Activated naive CD8-positive, alpha-beta T cell treated with anti-CD3 and anti-CD28 coated beads for 36 hours (primary cell): ENCODE results near the gene ATG16L1. TPM values are rescaled to one million over a fixed set of nuclear protein-coding genes. Genes with fewer than 3 reads are reported as not detected.

ENCODE experiments used
- DNase-seq: peaks from one replicate; pipeline ENCODE4 v3.0.0; 2021
- H3K27ac Mint-ChIP-seq: one replicate; pipeline ENCODE4 v1.8.0; 2022; ENCODE audit warnings: mild to moderate bottlenecking, moderate library complexity, mixed read lengths
- H3K27me3 Mint-ChIP-seq: one replicate; pipeline ENCODE4 v1.8.0; 2022; ENCODE audit warnings: mild to moderate bottlenecking, mixed read lengths
- H3K36me3 Mint-ChIP-seq: one replicate; pipeline ENCODE4 v1.8.0; 2021; ENCODE audit warnings: mild to moderate bottlenecking, mixed read lengths
- H3K4me1 Mint-ChIP-seq: one replicate; pipeline ENCODE4 v1.8.0; 2021; ENCODE audit warnings: mixed read lengths
- H3K4me3 Mint-ChIP-seq: one replicate; pipeline ENCODE4 v1.8.0; 2022; ENCODE audit warnings: mild to moderate bottlenecking, moderate library complexity, mixed read lengths
- H3K9me3 Mint-ChIP-seq: one replicate; pipeline ENCODE4 v1.8.0; 2022; ENCODE audit warnings: mixed read lengths
- total RNA-seq, 2 experiments: library from RNA; stranded (reverse); gene quantifications; one replicate each; pipeline ENCODE4 v1.2.3, GENCODE V29; 2021

ATG16L1 gene
- total RNA-seq, 2 experiments from 2014 or later, result 23.4 to 26.1 TPM

DNA sequence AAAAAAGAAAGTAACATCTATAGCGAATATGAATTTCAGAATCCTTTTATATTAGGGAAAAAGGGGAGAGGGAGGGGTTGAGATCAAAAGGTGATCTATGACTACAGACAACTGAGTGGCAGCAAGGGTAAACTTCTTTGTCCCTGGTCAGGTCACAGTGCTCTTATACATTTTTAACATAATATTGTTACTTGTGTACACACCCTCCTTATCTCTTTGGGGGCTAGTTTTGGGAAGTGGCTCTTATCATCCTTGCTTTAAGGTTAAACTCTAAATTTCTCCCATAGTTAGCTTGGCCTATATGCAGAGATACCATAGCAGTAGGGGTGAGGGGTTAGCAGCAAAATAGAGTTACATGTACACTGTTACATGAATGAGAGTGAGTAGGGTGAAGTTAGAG is 31.6 kb upstream of the ATG16L1 start:
- Mint-ChIP-seq H3K4me1 (no peaks in the 10 kb centered on the region), H3K4me3 (no peak overlapping the region), H3K27ac (no peak overlapping the region), H3K27me3 (no peaks in the 10 kb centered on the region), H3K36me3 (no peaks in the 10 kb centered on the region), H3K9me3 (no peaks in the 10 kb centered on the region)
- no peak for DNase-seq

- no peak for DNase-seq
- H3K27ac Mint-ChIP-seq, result no peak overlapping the region
- no peak overlapping the region for H3K4me3 Mint-ChIP-seq
- no peaks in the 10 kb centered on the region for H3K9me3 Mint-ChIP-seq
- no peaks in the 10 kb centered on the region for H3K36me3 Mint-ChIP-seq
- no peaks in the 10 kb centered on the region for H3K27me3 Mint-ChIP-seq
- peaks cover 2% of the 10 kb centered on the region for H3K4me1 Mint-ChIP-seq
These were observed 30.0 kb upstream of the ATG16L1 start for GRCh38 chr2:233221378-233222063.

DNA sequence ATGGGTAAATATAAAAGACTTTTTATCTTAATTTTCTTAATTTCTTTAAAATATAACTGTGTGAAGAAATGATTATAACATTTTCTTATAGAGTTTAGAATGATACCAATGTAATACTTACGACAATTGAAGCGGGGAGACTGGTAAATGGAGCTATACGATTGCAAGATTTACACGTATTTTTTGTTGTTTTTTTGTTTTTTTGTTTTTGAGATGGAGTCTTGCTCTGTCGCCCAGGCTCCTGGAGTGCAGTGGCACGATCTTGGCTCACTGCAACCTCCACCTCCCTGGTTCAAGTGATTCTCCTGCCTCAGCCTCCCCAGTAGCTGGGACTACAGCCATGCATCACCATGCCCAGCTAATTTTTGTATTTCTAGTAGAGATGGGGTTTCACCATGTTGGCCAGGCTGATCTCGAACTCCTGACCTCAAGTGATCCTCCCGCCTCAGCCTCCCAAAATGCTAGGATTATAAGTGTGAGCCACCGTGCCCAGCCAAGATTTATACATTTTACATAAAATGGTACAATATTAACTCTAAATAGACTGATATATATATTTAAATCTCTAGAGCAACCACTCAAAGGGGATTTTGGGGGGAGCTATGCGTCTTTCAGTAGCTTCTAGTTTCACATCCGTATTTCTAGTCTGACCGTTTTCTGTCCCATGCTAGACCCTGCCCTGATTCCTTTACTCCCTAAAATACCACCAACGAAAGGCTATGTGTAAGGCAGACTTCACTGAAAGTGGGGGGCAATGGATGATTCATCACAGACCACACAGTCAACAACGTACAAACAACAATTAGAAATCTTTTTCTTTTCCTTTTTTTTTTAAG is 28.2 kb upstream of the ATG16L1 start:
- DNase-seq, result no peak
- Mint-ChIP-seq H3K4me3 (no peak overlapping the region), H3K36me3 (no peaks in the 10 kb centered on the region), H3K9me3 (no peaks in the 10 kb centered on the region), H3K27ac (no peak overlapping the region), H3K4me1 (peaks cover 2% of the 10 kb centered on the region), H3K27me3 (no peaks in the 10 kb centered on the region)

DNA sequence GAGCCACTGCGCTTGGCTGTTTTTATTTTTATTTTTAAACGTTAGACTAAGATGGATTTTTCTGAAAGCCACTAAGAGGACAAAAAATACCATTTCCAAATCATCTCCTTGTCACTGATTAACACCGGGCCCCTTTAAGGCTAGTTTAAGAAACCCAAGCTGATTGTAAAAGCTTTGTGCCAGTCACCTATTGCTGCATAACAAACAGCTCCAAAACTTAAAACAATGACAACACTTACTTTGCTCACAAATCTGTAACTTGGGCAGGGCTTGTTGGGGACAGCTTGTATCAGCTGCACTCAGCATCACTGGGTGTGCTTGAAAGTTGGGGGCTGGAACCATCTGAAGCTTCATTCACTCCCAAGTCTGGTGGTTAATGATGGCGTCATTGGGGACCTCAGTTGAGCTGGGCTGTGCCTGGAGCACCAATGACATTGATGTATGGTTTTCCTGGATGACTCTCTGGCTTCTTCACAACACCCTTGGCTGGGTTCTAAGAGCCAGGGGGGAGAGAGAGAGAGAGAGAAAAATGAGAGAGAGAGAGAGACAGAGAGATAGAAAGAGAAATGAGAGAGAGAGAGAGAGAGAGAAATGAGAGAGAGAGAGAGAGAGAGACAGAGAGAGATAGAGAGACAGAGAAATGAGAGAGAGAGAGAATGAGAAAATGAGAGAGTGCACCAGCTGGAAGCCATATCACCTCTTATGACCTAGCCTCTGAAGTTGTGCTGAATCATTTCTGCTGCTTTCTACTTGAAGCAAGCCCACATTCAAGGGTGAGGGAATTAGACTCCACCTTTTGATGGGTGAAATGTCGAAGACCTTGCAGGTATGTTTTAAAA is 26.0 kb upstream of the ATG16L1 start:
- DNase-seq, result no peak
- Mint-ChIP-seq H3K36me3 (no peaks in the 10 kb centered on the region), H3K9me3 (no peaks in the 10 kb centered on the region), H3K27ac (no peak overlapping the region), H3K4me3 (no peak overlapping the region), H3K27me3 (no peaks in the 10 kb centered on the region), H3K4me1 (peaks cover 14% of the 10 kb centered on the region)

DNA sequence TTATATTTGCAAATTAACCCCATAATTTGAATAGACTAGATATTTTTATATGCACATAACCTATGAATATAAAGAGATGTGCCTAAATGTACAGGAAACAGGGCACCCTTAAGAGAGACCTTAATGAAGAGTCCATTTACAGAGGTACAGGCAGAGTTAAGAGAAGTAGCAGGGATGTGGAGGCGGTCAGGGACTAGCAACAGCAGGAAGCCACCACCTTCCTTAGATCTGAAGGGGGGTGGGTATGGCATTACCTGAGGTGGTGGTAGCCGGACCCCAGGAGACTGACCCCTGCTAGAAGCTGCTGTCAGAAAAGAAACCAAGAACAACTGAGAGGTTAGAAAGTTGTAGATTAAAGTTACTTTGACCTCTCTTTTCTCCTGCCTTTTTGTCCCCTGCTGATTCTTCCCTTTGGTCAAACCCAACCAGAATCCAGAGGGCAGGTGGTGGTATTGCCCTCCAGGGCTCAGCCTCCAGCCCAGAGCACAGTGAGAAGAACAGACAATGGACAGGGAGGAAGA is 24.9 kb upstream of the ATG16L1 start:
- no peak overlapping the region for H3K4me3 Mint-ChIP-seq
- DNase-seq, result no peak
- no peaks in the 10 kb centered on the region for H3K36me3 Mint-ChIP-seq
- peaks cover 21% of the 10 kb centered on the region for H3K4me1 Mint-ChIP-seq
- H3K9me3 Mint-ChIP-seq, result no peaks in the 10 kb centered on the region
- H3K27me3 Mint-ChIP-seq, result no peaks in the 10 kb centered on the region
- H3K27ac Mint-ChIP-seq, result no peak overlapping the region

DNA sequence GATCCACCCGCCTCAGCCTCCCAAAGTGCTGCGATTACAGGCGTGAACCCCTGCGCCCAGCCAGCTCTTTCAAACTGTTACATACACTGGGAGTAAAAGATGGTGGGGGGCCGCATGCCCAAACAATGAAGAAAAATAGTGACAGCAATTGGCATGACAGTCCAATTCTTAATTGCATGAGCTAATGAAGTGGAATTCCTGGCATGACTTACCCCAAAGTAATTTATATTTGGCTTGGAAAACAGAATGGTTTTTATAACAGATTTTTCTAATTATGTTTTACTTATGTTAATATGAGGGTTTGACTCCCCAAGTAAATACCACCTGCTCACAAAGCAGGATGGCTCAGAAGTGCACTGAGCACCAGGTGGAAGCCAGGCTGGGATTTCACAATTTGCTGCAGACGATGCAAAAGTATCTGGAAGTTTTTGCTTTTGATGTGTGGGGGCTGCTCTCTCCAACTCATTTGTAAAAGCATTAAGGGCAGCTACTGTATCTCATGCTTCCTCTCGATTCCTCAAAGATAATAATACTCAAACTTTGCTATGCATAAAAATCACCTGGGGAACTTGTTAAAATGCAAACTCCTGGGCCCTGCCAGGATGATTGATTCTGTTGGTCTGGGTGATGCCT is 24.0 kb upstream of the ATG16L1 start:
- no peaks in the 10 kb centered on the region for H3K36me3 Mint-ChIP-seq
- DNase-seq, result no peak
- no peak overlapping the region for H3K4me3 Mint-ChIP-seq
- peaks cover 22% of the 10 kb centered on the region for H3K4me1 Mint-ChIP-seq
- no peaks in the 10 kb centered on the region for H3K27me3 Mint-ChIP-seq
- no peak overlapping the region for H3K27ac Mint-ChIP-seq
- H3K9me3 Mint-ChIP-seq, result no peaks in the 10 kb centered on the region

DNA sequence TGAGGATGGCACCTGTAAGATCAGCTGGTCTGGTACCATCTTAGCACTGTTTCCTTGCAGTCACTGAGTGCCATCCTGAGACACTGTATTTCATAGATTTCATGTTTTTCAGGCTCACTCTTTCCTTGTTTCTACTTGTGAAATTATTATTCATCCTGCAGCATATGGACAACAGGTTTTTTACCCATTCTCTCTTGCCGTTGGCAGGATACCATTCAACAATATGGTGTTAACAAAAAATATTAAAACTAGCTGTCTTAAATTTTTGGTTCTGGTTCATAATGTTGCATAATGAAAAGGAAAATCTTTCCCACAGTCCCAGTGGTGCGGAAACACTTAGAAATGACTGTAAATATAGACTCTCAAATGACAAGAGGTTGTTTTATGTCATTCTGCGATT is 23.1 kb upstream of the ATG16L1 start:
- no peak for DNase-seq
- H3K9me3 Mint-ChIP-seq, result no peaks in the 10 kb centered on the region
- H3K27me3 Mint-ChIP-seq, result no peaks in the 10 kb centered on the region
- H3K36me3 Mint-ChIP-seq, result no peaks in the 10 kb centered on the region
- H3K4me1 Mint-ChIP-seq, result peaks cover 22% of the 10 kb centered on the region
- H3K27ac Mint-ChIP-seq, result no peak overlapping the region
- H3K4me3 Mint-ChIP-seq, result no peak overlapping the region

- H3K36me3 Mint-ChIP-seq, result no peaks in the 10 kb centered on the region
- peak overlapping the region; percentile 45 for H3K4me3 Mint-ChIP-seq
- DNase-seq, result no peak
- peaks cover 2% of the 10 kb centered on the region for H3K9me3 Mint-ChIP-seq
- peak overlapping the region; percentile 91 for H3K27ac Mint-ChIP-seq
- H3K4me1 Mint-ChIP-seq, result peaks cover 41% of the 10 kb centered on the region
- no peaks in the 10 kb centered on the region for H3K27me3 Mint-ChIP-seq
These were observed 17.7 kb upstream of the ATG16L1 start for GRCh38 chr2:233233618-233234230.

DNA sequence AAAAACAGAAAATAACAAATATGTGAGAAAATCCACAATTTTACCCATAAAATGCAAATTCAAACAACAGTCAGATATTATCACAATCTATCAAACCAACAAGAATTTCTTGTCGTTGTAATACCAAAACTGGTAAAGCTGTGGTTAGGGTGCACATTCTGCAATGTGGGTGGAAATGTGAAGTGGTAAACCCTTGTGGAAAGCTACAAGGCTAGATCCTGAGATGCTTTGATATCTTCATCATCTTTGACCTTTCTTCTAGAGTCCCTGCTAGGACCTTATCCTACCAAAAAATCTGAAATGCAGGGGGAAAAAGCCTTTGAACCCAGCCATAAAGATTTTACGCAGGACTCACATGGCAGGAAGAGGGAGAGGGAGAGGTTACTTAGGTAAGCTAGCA is 17.2 kb upstream of the ATG16L1 start:
- H3K9me3 Mint-ChIP-seq, result peaks cover 2% of the 10 kb centered on the region
- H3K27me3 Mint-ChIP-seq, result no peaks in the 10 kb centered on the region
- peak; percentile 39 for DNase-seq
- H3K4me3 Mint-ChIP-seq, result peak overlapping the region; percentile 45
- H3K36me3 Mint-ChIP-seq, result no peaks in the 10 kb centered on the region
- peak overlapping the region; percentile 91 for H3K27ac Mint-ChIP-seq
- peaks cover 43% of the 10 kb centered on the region for H3K4me1 Mint-ChIP-seq

- no peaks in the 10 kb centered on the region for H3K27me3 Mint-ChIP-seq
- H3K27ac Mint-ChIP-seq, result peak overlapping the region; percentile 6
- no peak for DNase-seq
- H3K4me1 Mint-ChIP-seq, result peaks cover 48% of the 10 kb centered on the region
- H3K4me3 Mint-ChIP-seq, result no peak overlapping the region
- peaks cover 3% of the 10 kb centered on the region for H3K9me3 Mint-ChIP-seq
- peaks cover 2% of the 10 kb centered on the region for H3K36me3 Mint-ChIP-seq
These were observed 16.5 kb upstream of the ATG16L1 start for GRCh38 chr2:233234996-233235395.

- H3K4me1 Mint-ChIP-seq, result peaks cover 46% of the 10 kb centered on the region
- H3K36me3 Mint-ChIP-seq, result peaks cover 2% of the 10 kb centered on the region
- no peaks in the 10 kb centered on the region for H3K27me3 Mint-ChIP-seq
- no peak overlapping the region for H3K27ac Mint-ChIP-seq
- peaks cover 3% of the 10 kb centered on the region for H3K9me3 Mint-ChIP-seq
- no peak for DNase-seq
- H3K4me3 Mint-ChIP-seq, result no peak overlapping the region
These were observed 15.5 kb upstream of the ATG16L1 start for GRCh38 chr2:233235977-233236376.

GRCh38 chr2:233236820-233237589 is 14.5 kb upstream of the ATG16L1 start:
- Mint-ChIP-seq H3K27me3 (no peaks in the 10 kb centered on the region), H3K9me3 (peaks cover 3% of the 10 kb centered on the region), H3K27ac (no peak overlapping the region), H3K36me3 (peaks cover 2% of the 10 kb centered on the region), H3K4me1 (peaks cover 50% of the 10 kb centered on the region), H3K4me3 (no peak overlapping the region)
- DNase-seq, result no peak

DNA sequence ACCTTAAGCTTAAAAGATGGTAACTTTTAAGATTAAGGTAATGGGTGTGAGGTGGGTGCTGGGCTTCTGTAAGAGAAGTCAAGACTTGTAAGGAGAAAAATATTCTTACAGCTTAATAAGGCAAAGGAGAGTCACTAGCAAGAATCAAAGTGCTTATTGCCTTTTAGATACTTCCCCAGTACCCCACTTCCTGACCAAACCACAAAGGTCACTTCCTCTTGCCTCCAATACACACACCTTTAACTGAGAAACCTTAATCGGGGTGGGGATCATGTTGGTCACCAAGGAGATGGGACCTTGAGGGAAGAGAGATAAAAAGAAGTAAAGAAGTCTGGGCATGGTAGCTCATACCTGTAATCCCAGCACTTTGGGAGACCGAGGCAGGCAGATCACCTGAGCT is 10.6 kb upstream of the ATG16L1 start:
- Mint-ChIP-seq H3K4me1 (peaks cover 46% of the 10 kb centered on the region), H3K4me3 (peak overlapping the region; percentile 47), H3K9me3 (peaks cover 3% of the 10 kb centered on the region), H3K36me3 (peaks cover 2% of the 10 kb centered on the region), H3K27ac (peak overlapping the region; percentile 83), H3K27me3 (no peaks in the 10 kb centered on the region)
- DNase-seq, result peak; percentile 38

DNA sequence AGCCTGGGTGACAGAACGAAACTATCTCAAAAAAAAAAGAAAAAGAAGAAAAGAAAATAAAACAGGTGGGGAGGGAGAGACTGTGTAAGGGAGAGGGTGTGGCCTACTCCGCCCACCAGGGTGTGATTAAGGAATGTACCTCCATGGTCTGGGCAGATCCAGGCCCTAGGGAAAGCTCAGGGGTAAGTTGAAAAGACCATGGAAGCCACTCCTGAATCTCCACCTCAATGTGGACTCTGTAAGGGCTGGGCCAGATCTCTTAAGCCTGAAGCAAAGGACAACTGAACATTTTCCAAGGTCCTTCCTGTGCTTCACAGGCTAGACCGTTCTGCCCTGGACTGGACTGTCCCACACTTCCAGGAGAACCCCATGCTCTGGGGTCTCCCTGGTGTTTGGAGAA is 9.7 kb upstream of the ATG16L1 start:
- peaks cover 2% of the 10 kb centered on the region for H3K36me3 Mint-ChIP-seq
- peaks cover 3% of the 10 kb centered on the region for H3K9me3 Mint-ChIP-seq
- H3K4me3 Mint-ChIP-seq, result peak overlapping the region; percentile 25
- no peaks in the 10 kb centered on the region for H3K27me3 Mint-ChIP-seq
- peaks cover 48% of the 10 kb centered on the region for H3K4me1 Mint-ChIP-seq
- DNase-seq, result no peak
- peak overlapping the region; percentile 59 for H3K27ac Mint-ChIP-seq
